Cardiac septum (tissue), 1 donor: ENCODE measurements around the gene ANAPC16. TPM values are rescaled to one million over a fixed set of nuclear protein-coding genes. Genes with fewer than 3 reads are reported as not detected.
"Not testable (repeated sequence)": the region's sequence is repeated elsewhere in the genome, so short reads cannot be mapped to it uniquely, and the experiment has no call there.

Source experiments
- DNase-seq: peaks from one replicate; pipeline ENCODE4 v3.0.0-alpha.2; 2020; ENCODE audit warnings: low spot score
- intact Hi-C: fragments of 100-400 bp; cut with DNase I; formaldehyde crosslinking; loops from one replicate; pipeline ENCODE4 v1.14.0; 2022
- total RNA-seq: library from RNA; stranded (reverse); fragmentation: NEBNext Ultra II Directional; extraction: Animal tissue kit (Norgen Biotek cat#: 25700); gene quantifications from one replicate; pipeline ENCODE4 v1.2.1, GENCODE V29; 2021
- donor health status: DM: no; HTN: no; CAD: no.

ANAPC16 gene
- total RNA-seq, 1 donor from 2014 or later = 171 TPM

DNA sequence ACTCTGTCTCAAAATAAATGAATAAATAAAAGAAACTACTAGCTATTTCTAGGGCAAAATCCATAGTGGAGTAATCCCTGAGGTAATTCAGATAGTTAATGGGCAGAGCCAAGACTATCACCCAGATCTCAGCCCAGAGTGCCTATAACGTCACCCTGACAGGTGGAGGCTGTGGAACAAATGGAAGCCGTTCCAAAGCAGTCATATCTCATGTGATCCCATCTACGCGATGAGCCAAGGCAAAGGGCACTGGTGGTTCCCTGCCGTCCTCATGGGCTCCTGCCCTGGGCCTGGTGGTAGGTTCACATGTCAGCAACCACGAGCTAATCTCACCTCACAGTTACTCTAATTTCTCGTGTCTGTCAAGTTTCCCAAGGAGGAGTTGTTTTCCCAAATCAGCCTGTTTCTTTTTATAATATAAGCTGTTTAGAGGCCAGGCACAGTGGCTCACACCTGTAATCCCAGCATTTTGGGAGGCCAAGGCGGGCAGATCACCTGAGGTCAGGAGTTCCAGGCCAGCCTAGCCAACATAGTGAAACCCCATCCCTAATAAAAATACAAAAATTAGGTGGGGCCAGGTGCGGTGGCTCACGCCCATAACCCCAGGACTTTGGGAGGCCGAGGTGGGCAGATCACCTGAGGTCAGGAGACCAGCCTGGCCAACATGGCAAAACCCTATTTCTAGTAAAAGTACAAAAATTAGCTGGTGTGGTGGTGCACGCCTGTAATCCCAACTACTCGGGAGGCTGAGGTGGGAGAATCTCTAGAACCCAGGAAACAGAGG is 22.8 kb downstream of the ANAPC16 start:
- DNase-seq = no peak
- intact Hi-C loops = no loop called here

DNA sequence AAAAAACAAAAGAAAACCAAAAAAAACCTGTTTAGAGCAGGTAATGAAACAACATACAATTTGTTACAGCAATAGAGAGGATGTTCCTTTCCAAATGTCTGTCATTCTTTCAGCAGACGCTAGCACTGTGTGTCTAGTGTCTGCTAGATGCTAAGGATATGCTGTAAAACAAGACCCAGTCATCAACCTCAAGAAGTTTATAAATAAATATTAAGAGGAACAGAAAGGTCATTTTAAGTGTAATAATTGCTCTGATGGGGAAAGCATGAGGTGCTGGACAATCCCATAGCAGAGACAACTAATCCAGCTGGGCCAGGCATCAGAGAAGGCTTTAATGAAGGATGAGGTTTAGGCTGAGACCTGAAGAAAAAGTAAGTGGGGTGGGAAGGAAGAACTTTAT is 23.6 kb downstream of the ANAPC16 start:
- DNase-seq = no peak
- intact Hi-C loops = no loop called here

DNA sequence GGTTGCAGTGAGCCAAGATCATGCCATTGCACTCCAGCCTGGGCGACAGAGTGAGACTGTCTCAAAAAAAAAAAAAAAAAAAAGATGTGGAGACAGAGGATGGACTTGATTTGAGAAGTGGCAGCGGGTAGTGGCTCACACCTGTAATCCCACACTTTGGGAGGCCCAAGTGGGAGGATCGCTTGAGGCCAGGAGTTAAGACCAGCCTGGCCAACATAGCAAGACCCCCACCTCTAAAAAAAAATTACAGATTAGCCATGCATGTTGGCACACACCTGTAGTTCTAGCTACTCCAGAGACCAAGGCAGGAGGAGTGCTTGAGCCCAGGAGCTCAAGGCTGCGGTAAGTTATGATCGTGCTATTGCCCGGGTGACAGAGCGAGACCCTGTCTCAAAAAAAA is 24.6 kb downstream of the ANAPC16 start:
- DNase-seq = no peak
- intact Hi-C loops = no loop called here

DNA sequence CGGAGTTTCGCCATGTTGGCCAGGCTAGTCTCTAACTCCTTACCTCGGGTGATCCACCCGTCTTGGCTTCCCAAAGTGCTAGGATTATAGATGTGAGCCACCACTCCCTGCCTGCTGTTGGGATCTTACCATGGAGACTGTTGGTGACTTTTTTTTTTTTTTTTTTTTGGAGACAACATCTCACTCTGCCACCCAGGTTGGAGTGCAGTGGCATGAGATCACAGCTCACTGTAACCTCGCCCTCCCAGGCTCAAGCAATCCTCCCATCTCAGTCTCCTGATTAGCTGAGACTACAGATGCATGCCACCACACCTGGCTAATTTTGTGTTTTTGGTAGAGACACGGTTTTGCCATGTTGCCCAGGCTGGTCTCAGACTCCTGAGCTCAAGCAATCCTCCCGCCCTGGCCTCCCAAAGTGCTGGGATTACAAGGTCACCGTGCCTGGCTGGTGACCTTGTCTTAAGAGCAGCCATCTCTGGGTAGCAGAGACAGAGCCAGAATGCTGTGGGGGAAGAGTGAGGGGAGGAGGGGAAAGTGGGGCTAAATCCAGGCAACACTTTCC is 26.0 kb downstream of the ANAPC16 start:
- intact Hi-C loops = no loop called here

DNA sequence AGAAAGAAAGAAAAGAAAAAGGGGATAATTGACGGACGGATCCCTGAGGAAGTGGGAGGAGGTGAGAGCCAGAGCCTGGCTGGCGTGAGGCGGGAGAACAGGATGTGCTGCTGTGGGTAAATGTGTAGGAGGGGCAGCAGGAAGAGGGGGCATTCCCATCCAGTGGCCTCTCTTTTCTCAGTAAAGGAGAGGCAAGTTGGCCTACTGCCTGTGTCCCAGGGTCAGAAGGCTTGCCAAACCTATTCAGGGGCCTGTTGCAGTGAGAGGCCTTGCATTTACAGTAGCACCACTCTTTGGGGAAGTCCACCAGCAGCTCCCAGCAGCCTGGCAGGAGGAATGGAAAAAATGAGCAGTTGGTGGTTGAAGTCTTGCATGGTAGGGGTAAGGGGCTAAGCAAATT is 26.9 kb downstream of the ANAPC16 start:
- DNase-seq = peak; percentile 82
- intact Hi-C loops = no loop called here

More for the DNA sequence above, 26.0 kb downstream of the ANAPC16 start:
- DNase-seq = no peak

DNA sequence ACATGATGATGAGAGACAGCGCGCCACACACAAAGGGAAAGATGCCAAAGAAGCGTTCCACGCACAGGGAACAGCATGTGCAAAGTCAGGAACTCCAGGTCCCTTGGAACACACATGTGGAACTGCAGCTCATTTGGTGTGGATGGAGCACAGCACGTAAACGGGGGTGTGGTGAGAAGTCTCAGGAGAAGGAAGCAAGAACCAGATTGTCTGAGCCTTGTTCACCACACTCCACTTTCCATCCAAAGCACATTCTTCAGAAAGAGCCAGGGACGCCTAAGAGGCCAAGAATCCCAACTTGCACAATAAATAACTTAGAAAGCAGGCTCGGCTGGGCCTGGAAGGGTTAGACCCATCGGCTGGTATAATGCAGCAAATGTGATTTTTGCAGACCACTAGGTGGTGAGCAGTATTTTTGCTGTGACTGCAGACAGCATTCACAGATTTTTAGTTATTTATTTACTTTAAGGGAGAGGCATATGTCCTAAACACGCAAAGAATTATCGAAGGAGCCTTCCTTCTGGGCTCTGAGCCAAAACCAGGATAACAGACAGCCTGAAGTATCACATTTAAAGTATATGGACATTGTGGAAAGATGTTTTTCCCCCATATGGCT is 28.1 kb downstream of the ANAPC16 start:
- DNase-seq = no peak
- intact Hi-C loops = no loop called here

DNA sequence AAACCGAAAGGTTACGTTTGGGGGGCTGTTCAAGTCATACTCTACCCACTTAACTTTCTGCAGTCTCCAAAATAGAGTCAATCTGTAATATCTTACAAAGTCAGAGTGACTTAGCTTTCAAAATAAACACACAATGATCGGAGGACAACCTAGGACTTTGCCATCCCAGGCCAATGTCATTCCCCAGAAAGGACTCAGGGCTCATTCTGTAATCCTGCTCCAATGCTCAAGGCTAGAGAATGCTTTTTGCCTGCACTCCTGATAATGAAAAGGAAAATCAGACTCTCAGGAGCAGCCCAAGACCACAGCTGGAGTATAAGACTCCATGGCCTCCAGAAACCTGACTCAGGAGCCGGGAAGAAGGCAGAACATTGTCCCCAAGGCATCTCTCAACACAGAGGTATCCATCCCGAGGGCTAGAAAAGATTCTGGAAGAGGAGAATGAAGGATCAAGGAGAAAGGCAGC is 28.8 kb downstream of the ANAPC16 start:
- intact Hi-C loops = no loop called here
- DNase-seq = no peak

DNA sequence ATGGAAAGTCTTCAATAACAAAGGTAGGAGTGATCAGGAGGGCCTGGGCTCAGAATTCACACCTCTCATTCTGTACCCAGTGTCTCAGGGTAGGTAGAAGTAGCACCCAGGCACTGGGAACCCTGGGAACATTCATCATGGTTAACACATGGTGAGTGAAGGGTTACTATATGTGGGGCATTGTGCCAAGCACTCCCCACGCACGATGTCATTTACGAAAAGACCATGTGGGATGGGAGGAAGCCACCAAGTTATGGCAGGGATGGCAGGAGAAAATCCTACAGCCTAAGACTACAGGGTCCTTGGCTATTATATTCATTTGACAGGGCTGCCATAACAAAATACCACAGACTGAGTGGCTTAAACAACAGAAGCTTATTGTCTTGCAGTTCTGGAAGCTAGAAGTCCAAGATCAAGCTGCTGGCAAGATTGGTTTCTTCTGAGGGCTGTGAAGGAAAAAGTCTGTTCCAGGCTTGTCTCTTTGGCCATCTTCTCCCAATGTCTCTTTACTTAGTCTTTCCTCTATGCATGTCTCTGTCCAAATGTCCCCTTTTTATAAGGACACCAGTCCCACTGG is 30.2 kb downstream of the ANAPC16 start:
- no peak for DNase-seq

DNA sequence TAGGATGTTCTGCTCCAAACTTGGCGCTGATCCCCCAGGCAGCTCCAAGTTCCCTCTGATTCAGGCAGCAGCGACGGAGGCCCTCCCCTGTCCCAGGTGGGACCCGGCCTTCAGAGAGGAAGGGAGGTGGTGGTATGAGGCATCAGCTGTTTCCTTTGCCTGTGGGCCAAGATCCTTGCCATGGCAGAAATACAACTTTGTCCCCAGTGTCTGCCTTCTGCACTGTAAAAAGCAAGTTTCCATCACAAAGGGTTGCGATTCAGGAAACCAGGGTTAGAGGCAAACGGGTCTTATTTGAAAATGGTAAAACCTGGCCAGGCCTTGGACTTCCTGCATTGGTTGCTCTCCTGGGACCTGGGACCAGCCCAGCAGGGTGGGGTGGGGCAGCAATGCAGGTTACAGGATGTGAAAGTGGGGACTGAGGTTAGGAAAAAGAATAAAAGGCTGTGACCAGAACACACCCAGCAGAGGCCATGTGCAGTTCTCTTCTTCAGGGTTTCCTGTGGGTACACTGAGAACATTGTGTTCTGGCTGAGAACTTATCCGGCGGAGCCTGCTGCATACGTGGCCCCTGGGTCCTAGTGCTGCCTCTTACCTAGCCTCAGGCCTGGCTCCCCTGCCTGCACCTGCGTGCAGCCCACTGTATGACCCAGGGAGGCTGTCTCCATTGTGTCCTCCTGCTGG is 32.8 kb downstream of the ANAPC16 start:
- intact Hi-C loops = loop anchor here (1.0 to 2.0 kb wide), 2 partner anchors 25 to 70 kb away; partner anchors contain the start of gene DDIT4
- DNase-seq = peak; percentile 90

More for the DNA sequence above, 30.2 kb downstream of the ANAPC16 start:
- intact Hi-C loops = no loop called here

DNA sequence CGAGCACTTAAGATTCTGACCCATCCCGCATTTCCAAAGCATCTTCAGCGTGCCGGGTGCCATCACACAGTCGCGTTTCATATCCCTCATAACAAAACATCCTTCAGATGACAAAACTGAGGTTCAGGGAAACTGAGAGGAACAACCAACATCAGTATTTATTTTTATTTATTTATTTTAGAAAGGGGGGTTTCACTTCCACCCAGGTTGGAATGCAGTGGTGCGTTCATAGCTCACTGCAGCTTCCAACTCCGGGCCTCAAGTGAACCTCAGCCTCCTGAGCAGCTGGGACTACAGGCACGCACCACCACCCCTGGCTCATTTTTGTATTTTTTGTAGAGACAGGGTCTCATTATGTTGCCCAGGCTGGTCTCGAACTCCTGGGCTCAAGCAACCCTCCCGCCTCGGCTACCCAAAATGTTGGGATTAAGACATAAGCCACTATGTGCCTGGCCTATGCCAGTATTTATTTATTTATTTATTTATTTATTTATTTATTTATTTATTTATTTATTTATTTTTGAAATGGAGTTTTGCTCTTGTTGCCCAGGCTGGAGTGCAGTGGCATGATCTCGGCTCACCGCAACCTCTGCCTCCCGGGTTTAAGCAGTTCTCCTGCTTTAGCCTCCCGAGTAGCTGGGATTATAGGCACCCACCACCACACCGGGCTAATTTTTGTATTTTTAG is 33.5 kb downstream of the ANAPC16 start:
- intact Hi-C loops = loop anchor here (2.0 kb wide), 1 partner anchor 69 kb away; no protein-coding TSS in a partner anchor
- DNase-seq = not testable (repeated sequence)

DNA sequence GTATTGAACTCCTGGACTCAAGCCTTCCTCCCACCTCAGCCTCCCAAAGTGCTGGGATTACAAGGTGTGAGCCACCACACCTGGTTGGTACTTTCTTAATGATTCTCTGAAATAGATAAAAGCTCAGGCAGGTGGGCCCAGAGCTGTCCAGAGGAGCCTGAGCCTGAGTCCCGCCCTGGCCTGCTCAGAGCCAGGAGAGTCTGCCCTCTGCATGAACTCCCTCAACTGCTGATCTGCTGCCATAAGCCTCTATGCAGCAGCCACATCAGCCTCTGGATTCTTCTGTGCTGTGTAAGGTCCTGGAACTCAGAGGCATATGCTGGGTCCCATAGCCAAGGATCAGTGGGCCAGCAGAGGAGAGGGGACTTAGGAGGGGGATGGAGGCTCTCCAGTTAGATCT is 34.9 kb downstream of the ANAPC16 start:
- no peak for DNase-seq
- intact Hi-C loops = no loop called here

DNA sequence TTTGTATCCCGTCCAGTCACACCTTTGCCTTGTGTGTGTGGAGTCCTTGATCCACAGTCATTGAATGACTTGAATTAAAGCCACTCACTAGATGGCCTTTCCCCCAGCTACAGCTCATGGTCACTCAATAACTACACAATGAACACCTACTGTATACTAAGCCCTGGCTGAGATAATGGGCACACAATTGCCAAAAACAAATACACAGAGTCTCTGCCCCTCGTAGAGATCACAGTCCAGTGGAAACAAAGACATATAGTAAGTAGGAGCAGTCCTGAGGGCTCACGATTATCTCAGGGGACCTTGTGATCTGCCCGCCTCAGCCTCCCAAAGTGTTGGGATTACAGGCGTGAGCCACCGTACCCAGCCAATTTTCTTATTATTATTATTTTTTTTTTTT is 35.8 kb downstream of the ANAPC16 start:
- no peak for DNase-seq
- intact Hi-C loops = no loop called here

DNA sequence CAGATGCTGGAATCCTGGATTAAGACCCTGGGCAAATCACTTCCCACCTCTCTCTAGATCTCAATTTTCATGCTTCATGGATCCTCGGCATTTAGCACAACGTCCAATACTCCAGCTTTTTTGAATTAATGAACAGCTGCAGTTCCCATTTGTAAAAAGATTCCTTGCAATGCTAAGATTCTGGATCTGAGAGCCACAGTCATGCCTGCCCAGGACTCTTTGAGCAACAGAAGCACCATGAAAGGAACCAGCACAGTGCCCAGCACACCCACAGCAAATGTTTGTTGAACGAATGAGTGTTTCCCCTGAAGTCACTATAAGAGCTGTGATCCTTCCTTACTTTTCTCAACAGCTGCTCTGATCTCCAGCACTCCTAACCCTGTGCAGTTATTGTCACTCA is 37.2 kb downstream of the ANAPC16 start:
- intact Hi-C loops = no loop called here
- DNase-seq = no peak

DNA sequence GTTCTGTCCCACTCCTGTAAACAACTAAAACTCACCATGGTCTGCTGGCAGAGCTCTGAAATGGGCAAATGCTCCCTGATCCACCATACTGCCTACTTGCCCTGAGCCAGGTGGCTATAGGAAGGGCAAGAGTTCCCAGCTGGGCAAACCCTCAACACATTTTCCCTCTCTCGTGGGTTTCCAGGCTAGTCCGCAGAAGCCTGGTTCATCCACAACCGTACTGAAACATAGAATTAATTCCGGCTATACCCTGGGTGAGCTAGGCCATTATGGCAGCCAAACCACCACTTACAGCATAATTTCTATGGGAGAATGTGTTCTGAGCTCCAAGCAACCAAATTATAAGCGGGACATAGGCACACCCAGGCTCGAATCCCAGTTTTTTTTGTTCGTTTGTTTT is 37.8 kb downstream of the ANAPC16 start:
- no peak for DNase-seq
- intact Hi-C loops = no loop called here

DNA sequence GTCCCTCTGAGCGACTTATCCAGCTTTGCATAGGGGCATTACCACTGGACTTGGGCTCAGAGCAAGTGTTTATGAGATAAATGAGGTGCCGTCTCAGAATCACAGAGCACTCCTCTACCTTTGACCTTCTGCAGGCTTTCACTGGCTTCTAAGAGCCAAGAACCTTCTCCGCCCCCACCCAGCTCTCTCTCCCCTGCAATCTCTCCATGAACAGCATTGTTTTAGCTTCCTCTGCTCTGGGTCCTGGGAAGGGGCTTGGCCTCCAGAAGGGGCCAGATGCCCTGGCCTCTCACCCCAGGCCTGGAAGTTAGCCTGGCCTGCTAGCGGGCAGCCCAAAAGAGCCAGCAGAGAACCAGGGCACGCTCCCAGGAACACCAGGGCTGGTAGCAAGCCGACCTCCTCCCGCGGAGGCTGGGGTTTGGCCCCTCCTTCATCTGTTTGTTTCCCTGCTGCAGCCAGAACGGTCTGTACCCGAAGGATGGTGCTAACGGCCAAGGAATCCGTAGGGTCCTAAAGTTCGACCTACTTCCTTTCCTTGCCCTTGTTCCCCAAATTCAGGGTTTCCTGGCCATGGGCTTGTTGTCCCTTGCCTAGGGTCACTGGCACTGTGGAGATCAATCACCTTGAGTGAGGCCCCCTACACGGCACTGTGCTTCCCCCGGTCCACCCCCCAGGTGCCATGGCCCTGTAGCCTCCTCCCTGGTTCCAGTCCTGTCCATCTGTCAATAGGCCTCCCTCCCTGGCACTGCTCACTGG is 39.2 kb downstream of the ANAPC16 start:
- peak; percentile 89 for DNase-seq
- intact Hi-C loops = no loop called here

DNA sequence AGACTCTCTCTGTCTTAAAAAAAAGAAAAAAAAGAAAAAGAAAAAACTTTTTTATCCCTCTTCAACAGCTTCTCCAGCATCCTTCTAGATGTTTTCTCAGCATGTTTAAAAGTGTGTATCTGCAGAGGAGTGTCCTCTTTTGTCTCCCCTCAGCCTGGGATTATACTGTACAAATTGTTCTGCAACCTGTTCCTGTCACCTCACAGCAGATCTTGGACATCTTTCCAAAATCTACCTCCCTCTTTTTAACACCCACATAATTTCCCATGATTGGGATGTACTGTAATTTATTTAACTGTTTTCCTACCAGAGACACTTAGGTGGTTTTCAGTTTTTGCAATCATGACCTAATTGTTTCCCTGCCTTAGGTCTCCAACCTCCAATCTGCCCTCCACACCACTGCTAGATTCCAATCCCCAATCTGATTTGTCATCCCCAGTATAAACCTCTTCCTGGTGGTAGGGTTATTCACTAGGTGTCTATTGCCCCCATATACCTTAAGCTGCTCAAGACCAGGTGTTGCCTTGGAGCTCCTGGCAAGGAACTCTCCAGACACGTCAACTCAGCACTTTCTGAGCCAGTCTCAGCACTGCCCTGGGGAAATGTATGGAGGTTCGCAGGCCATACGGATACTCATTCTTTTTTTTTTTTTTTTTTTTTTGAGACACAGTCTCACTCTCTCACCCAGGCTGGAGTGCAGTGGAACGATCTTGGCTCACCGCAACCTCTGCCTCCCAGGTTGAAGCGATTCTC is 40.3 kb downstream of the ANAPC16 start:
- intact Hi-C loops = no loop called here

DNA sequence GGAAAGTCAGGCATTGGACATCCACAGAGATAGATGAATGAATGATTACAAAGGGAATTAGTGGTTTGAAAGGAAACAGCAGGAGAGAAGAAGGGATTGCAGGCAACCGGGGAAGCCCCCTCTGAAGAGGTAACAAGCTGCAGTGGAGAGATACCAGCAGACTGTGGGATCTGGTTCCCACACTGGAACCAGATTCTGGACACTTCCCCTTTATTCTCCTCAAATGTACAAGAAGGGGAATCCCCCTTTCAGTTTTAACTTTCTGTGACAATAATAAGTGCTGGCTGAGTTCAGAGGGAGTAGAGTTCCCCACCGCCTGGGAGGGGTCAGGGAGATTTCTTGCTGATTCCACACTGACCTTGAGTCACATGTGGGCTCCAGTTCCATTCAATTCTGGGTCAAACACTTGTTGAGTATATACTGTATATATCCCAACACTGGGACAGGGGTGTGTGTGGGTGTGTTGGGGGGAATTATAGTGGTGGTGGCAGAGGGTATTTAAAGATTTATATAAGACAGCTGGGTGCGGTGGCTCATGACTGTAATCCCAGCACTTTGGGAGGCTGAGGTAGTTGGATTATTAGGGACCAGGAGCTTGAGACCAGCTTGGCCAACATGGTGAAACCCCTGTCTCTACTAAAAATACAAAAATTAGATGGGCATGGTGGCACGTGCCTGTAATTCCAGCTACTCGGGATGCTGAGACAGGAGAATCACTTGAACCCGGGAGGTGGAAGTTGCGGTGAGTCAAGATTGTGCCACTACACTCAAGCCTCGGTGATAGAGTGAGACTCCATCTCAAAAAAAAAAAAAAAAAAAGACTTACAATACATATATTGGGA is 41.5 kb downstream of the ANAPC16 start:
- intact Hi-C loops = no loop called here
- DNase-seq = no peak

More for the DNA sequence above, 40.3 kb downstream of the ANAPC16 start:
- no peak for DNase-seq
